ENCODE data around the gene NTN4.

The NTN4 gene

GRCh38 chr12:95710386-95710785, 80.2 kb downstream of the NTN4 start:
- no peaks in the 10 kb centered on the region for H3K36me3 ChIP-seq (ENCODE audit: control insufficient read depth, insufficient read depth, low read length)
- TF ChIP-seq CTCF (IDR thresholded peaks at IDR 0.05; ENCODE audit: insufficient read depth, low read length, poor library complexity, severe bottlenecking), result no peak
- DNase-seq (ENCODE audit: extremely low read depth, insufficient read length), result no peak

GRCh38 chr12:95709152-95709551, 81.4 kb downstream of the NTN4 start:
- no peaks in the 10 kb centered on the region for H3K36me3 ChIP-seq (ENCODE audit: control insufficient read depth, insufficient read depth, low read length)
- DNase-seq (ENCODE audit: extremely low read depth, insufficient read length), result no peak
- no peak overlapping the region for H3K4me3 ChIP-seq (replicated peaks; ENCODE audit: low read depth, low read length)
- peaks cover 2% of the 10 kb centered on the region for H3K27me3 ChIP-seq (replicated peaks; ENCODE audit: control insufficient read depth, insufficient read depth, low read length)
- TF ChIP-seq CTCF (IDR thresholded peaks at IDR 0.05; ENCODE audit: insufficient read depth, low read length, poor library complexity, severe bottlenecking), result no peak

More at GRCh38 chr12:95710386-95710785, 80.2 kb downstream of the NTN4 start:
- no peak overlapping the region for H3K4me3 ChIP-seq (replicated peaks; ENCODE audit: low read depth, low read length)
- peaks cover 2% of the 10 kb centered on the region for H3K27me3 ChIP-seq (replicated peaks; ENCODE audit: control insufficient read depth, insufficient read depth, low read length)

DNA sequence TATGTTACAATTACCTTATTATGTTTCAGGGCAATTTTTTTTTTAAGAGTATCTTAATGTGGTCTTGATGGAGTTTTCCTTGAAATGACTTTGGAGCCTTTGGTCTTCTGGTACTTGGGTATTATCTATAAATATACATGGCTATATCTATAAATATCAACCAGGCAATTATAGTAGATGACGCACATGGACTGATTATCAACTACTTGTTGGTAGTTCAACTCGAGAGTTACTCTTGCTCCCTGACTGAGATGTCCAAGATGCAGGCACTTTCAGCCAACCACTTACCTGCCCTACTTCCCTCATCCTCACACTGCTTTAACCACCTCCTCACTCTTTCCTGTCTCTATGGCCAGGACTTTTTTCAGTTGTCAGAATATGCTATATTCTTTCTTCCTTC, 85.4 kb downstream of the NTN4 start:
- no peak for TF ChIP-seq CTCF (IDR thresholded peaks at IDR 0.05; ENCODE audit: insufficient read depth, low read length, poor library complexity, severe bottlenecking)
- Histone ChIP-seq H3K4me3 (replicated peaks; ENCODE audit: low read depth, low read length) (no peak overlapping the region), H3K27me3 (replicated peaks; ENCODE audit: control insufficient read depth, insufficient read depth, low read length) (peaks cover 2% of the 10 kb centered on the region), H3K36me3 (ENCODE audit: control insufficient read depth, insufficient read depth, low read length) (no peaks in the 10 kb centered on the region)
- DNase-seq (ENCODE audit: extremely low read depth, insufficient read length), result no peak

DNA sequence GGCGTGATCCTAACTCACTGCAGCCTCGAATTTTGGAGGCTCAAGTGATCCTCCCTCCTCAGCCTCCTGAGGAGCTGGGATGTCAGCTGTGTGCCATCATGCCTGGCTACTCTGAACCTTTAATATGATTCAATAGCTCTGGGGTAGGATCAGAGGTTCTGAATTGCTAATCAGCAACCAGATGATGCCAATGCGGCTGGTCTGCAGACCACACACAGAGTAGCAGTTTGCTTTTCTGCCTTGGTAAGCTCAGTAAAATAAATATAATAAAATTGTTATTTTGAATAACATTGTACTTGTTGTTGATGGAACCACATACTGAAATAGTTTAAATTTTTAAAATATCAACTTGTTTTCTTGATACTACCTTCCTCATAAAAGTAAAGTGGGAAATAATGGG, 86.6 kb downstream of the NTN4 start:
- H3K4me3 ChIP-seq (replicated peaks; ENCODE audit: low read depth, low read length), result no peak overlapping the region
- no peak for DNase-seq (ENCODE audit: extremely low read depth, insufficient read length)
- no peaks in the 10 kb centered on the region for H3K36me3 ChIP-seq (ENCODE audit: control insufficient read depth, insufficient read depth, low read length)
- TF ChIP-seq CTCF (IDR thresholded peaks at IDR 0.05; ENCODE audit: insufficient read depth, low read length, poor library complexity, severe bottlenecking), result no peak
- H3K27me3 ChIP-seq (replicated peaks; ENCODE audit: control insufficient read depth, insufficient read depth, low read length), result peaks cover 2% of the 10 kb centered on the region

DNA sequence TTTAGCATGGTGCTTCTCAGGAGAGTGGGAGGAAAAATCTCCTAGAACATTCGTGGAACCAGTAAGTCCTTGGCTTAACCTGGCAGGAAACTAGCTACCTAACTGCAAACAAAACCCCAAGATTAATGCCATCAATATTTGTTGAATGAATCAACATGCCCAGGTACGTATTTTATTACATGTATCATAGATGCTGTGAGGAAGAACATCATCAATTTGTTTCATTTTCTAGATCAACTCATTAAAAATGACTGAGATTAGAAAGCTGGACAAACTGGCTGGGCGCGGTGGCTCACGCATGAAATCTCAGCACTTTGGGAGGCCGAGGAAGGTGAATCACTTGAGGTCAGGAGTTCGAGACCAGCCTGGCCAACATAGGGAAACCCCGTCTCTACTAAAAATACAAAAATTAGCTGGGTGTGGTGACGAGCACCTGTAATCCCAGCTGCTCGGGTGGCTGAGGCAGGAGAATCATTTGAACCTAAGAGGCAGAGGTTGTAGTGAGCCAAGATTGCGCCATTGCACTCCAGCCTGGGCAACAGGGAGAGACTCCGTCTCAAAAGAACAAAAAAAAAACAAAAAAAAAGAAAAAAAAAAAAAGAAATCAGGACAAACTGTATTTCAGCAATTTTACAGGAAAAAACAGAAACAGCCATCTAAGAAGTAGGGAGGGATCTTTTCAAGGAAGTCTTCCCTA, 88.7 kb downstream of the NTN4 start:
- Histone ChIP-seq H3K36me3 (ENCODE audit: control insufficient read depth, insufficient read depth, low read length) (no peaks in the 10 kb centered on the region), H3K27me3 (replicated peaks; ENCODE audit: control insufficient read depth, insufficient read depth, low read length) (no peaks in the 10 kb centered on the region; the same call in 1 of the 2 replicates), H3K4me3 (replicated peaks; ENCODE audit: low read depth, low read length) (no peak overlapping the region)
- DNase-seq (ENCODE audit: extremely low read depth, insufficient read length), result no peak
- TF ChIP-seq CTCF (IDR thresholded peaks at IDR 0.05; ENCODE audit: insufficient read depth, low read length, poor library complexity, severe bottlenecking), result no peak

DNA sequence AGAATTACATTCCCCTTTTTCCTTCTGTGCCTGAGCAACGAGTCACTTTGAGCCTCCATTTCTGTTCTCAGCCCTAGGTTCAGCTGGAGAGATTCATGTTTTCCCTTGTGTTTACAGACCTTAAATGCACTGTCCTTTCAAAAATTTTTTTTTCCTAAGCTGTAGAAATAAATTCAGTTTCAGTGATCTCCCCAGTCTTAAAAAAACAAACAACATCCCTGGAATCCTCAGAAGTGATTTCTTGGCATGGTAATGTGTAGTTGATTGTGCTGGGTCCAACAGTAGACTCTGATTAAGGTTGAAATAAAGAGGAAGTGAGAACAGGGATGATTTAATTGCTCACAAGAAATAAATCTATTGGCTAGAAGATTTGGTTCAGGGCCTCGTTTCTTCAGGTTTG, 89.3 kb downstream of the NTN4 start:
- no peak for DNase-seq (ENCODE audit: extremely low read depth, insufficient read length)
- Histone ChIP-seq H3K4me3 (replicated peaks; ENCODE audit: low read depth, low read length) (no peak overlapping the region), H3K27me3 (replicated peaks; ENCODE audit: control insufficient read depth, insufficient read depth, low read length) (no peaks in the 10 kb centered on the region; the same call in 1 of the 2 replicates), H3K36me3 (ENCODE audit: control insufficient read depth, insufficient read depth, low read length) (no peaks in the 10 kb centered on the region)
- no peak for TF ChIP-seq CTCF (IDR thresholded peaks at IDR 0.05; ENCODE audit: insufficient read depth, low read length, poor library complexity, severe bottlenecking)
